Retinal pigment epithelial cell (primary cell): ENCODE measurements around the gene CDH26.

Experiments used
- DNase-seq: peaks from one replicate; pipeline ENCODE4 v3.0.0-alpha.2; 2010; ENCODE audit warnings: low read depth
- H3K4me3 ChIP-seq: 2 replicates; pipeline ENCODE4 v1.5.1; 2011; ENCODE audit warnings: mild to moderate bottlenecking, low read length, control low read depth, moderate library complexity
- TF ChIP-seq, protein P1 (sequence below): conservative IDR thresholded peaks from 2 replicates; pipeline ENCODE4 v1.5.1; 2011; ENCODE audit warnings: low read depth, low read length, control low read depth, inconsistent platforms

Gene CDH26

DNA sequence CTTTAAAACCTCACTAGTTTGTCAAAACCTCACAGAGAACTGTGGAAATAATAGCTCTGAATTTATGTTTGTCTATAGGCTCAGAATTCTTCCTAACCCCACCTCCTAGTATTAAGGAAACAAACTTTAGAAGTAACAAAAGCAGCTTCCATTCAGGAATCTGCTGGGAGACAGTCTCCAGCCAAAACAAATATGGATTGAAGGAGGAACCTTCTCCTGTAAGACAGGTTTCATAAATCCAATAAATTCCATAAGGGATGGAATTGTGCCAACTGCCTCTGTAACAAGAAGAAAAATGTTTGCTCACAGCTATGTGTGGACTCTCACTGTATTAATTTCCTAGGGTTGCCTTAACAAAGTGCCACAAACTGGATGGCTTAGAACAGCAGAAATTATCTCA lies 32.3 kb upstream of the CDH26 start:
- DNase-seq = no peak
- H3K4me3 ChIP-seq = no peak overlapping the region
- TF ChIP-seq, protein P1, sequence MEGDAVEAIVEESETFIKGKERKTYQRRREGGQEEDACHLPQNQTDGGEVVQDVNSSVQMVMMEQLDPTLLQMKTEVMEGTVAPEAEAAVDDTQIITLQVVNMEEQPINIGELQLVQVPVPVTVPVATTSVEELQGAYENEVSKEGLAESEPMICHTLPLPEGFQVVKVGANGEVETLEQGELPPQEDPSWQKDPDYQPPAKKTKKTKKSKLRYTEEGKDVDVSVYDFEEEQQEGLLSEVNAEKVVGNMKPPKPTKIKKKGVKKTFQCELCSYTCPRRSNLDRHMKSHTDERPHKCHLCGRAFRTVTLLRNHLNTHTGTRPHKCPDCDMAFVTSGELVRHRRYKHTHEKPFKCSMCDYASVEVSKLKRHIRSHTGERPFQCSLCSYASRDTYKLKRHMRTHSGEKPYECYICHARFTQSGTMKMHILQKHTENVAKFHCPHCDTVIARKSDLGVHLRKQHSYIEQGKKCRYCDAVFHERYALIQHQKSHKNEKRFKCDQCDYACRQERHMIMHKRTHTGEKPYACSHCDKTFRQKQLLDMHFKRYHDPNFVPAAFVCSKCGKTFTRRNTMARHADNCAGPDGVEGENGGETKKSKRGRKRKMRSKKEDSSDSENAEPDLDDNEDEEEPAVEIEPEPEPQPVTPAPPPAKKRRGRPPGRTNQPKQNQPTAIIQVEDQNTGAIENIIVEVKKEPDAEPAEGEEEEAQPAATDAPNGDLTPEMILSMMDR = no peak

DNA sequence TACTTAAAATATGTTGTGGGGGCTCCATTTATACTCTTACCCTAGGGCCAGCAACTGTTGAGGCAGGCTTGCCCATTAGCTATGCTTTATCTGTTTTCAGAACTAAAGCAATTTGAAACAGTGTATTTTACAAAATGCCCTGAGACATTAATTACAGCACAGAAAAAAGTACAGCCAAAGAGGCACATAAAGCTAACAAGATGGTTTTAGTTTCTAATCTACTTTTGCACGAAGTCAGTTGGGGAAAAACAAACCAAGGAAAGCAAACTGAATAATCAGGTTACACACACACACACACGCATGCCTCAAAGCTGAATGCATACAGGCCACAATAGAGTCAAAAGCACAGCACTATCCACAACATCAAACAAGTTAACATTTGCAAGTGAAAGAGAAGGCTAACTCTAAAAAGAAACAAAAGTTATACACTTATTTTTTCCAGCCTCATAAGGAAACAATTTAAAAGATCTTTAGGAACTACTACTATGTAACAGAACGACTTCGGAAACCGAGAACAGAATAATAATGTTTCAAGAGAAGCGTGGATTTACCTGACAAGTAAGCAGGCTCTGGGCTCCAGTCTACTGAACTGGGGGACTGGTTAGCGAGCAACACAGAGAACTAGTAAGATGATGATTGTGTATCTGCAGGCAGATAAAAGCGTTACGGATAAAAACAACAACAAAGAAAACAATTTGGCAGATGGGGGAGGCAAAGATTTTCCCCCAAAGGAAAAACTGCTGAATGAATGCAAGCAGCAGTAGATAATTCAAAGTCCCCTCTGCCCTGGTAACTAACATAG lies 26.5 kb upstream of the CDH26 start:
- TF ChIP-seq, protein P1 = no peak
- DNase-seq = no peak
- H3K4me3 ChIP-seq = no peak overlapping the region

DNA sequence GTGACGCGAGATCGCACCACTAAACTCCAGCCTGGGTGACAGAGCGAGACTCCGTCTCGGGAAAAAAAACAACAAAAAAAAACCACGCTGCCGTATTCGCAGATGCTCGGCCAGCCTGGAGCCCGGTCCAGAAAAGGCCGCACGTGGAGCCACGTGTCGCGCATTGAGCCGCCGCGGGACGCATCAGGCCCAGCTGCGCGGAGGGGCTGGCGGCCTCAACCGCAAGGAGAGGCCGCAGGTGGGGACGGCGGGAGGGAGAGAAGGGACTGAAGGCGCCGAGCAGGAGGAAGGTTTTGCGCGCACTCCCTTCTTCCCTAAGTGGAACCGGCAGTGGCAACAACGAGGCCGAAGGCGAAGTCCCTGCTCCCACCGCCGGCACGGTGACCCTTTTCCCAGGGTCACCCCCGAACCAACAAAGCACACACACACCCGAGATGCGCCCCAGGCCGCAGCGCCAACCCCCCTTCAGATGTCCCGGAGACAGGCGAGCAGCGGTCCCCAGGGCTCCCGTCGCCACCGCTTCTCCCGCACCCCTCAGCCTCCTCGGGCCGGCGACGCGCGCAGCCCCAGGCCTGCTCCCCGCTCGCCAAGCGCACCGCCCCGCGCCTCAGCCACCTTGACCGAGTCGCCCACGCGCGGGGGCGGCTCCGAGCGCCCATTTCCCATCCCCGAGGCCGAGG lies 25.5 kb upstream of the CDH26 start:
- TF ChIP-seq, protein P1 = no peak
- no peak for DNase-seq
- no peak overlapping the region for H3K4me3 ChIP-seq

DNA sequence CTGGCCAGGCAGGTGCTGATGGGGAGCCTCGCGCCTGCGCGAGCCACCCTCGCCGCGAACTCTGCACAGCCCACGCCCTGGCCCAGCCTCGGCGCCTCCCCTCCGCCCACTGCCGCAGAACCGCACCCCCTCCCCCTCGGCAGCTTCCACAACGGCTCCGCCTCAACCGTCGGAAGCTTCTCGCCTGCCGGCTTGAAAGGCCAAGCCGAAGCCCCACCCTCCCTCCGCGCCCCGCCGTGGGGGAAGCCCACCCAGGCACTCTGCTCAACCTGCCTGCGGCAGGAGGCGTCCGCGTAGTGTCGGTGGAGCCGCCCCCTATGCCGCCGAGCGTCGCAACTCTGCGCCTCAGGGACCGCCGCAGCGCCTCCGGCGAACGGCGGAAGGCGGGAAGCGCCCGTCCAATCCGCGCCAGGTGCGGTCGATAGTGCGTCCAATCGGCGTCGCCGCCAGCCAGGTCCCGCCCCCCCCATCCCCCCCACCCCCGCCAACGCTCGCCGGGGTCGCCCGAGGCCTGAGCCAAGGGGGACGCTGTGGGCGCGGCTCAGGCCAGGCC lies 24.9 kb upstream of the CDH26 start, which contains the start of gene SYCP2:
SYCP2 (minus strand) TSS at position 342 of the 553 bp plus-strand sequence. CDS start 11,224 bp downstream, outside the sequence.
- no peak for DNase-seq
- TF ChIP-seq, protein P1 = no peak
- peak within 1 kb of the TSS; percentile 56 for H3K4me3 ChIP-seq

DNA sequence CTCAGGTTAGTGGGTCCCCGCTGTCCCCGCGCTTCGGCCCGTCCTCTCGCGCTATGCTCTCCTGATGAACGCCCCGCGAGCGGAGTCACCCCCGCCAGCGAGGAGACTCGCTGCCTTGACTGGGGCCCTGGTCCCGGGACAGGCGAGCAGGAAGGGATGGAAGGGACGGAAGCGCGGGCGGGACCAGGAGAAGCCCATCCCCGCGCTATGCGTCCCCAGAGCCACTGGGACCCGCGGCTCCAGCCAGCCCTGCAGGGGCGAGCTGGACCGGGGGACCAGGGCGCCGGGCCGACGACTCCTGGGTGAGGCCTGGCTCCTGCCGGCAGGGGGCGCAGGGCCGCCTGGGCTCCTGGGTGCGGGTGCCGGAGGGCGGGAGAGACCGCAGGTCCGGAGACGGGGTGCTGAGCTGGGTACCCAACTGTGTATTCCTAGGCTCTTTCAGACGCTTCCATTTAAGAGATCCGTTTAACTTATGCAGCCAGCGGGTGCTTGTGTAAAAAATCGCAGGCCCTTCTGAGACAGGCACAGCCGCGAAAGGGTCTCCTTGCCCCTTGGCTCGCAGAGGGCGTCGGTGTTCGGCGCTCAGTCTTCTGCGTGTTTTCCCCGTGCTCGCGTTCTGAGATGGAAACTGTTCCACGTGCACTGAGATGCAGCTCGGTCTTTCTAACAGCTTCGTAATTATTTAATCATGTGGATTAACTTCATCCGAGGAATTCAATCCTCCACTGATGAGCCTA lies 24.2 kb upstream of the CDH26 start:
- DNase-seq = no peak
- TF ChIP-seq, protein P1 = peak; percentile 87
- peak overlapping the region; percentile 56 for H3K4me3 ChIP-seq

DNA sequence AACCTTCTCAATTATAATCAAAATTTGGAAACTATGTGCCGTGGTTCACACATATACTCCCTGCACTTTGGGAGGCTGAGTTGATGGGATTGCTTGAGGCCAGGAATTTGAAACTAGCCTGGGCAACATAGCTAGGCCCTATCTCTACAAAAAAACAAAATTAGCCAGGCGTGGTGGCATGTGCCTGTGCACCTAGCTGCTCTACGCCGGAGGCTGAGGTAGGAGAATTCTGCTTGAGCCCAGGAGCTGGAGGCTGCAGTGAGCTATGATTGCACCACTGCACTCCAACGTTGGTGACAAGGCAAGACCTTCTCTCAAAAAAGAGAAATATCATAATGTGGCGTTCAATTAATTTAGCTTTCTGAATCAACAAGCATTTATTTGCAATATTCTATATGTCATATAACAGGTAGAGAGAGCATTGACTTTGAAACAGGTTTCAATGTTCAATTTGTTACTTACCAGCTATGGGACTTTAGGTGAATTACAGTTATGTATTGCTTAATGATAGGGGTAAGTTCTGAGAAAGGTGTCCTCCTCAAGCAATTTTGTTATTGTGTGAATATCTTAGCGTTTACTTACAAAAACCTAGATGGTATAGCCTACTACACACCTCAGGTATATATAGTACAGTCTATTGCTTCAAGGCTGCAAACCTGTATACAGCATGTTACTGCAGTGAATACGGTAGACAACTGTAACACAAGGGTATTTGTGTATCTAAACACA lies 22.6 kb upstream of the CDH26 start:
- no peak for DNase-seq
- TF ChIP-seq, protein P1 = no peak
- H3K4me3 ChIP-seq = no peak overlapping the region
